SK-N-SH (cell line): ENCODE measurements around the gene UVRAG. TPM values are rescaled to one million over a fixed set of nuclear protein-coding genes. Genes with fewer than 3 reads are reported as not detected.

Experiments used
- CTCF ChIA-PET: fragments of 300-600, 350-600 bp; formaldehyde crosslinking; extraction: SDS; loops from one replicate; lab custom pipeline; 2021; lab: Yijun Ruan, JAX
- POLR2A ChIA-PET: fragments of 350-600 bp; sonication (Branson Sonifier 250); formaldehyde crosslinking; extraction: SDS; loops from one replicate; lab custom pipeline; 2020; ENCODE audit warnings: antibody characterized with exemption, inconsistent platforms; lab: Yijun Ruan, JAX
- DNase-seq: peaks from one replicate; pipeline ENCODE4 v3.0.0; 2012
- H2AFZ ChIP-seq: fragments of 200-600 bp; sonication (generic); 2 replicates; pipeline ENCODE4 v1.8.1; 2016; ENCODE audit warnings: antibody characterized with exemption, mild to moderate bottlenecking, low read depth
- H3F3A ChIP-seq: fragments of 200-600 bp; sonication (generic); replicated peaks from 2 replicates; pipeline ENCODE3; 2016; ENCODE audit warnings: antibody characterized with exemption, mild to moderate bottlenecking; ENCODE audit not compliant: insufficient read depth
- H3K27ac ChIP-seq, 2 experiments: fragments of 200-500 bp in 1 of 2; fragments of 200-600 bp in 1 of 2; sonication (Bioruptor generic) in 1 of 2; sonication (generic), shearing (Covaris generic) in 1 of 2; 2 replicates each; pipeline versions ENCODE4 v1.5.1 to v1.6.1; 2014 to 2016; ENCODE audit warnings: low read depth in 2 of 2, inconsistent platforms in 1 of 2, low read length in 1 of 2, mild to moderate bottlenecking in 1 of 2, mixed read lengths in 1 of 2
- H3K27me3 ChIP-seq: fragments of 200-600 bp; sonication (generic), shearing (Covaris generic); 2 replicates; pipeline ENCODE4 v1.6.1; 2016; ENCODE audit warnings: mixed run types; ENCODE audit not compliant: insufficient read depth
- H3K36me3 ChIP-seq, 2 experiments: fragments of 200-500 bp in 1 of 2; fragments of 200-600 bp in 1 of 2; sonication (Bioruptor generic) in 1 of 2; sonication (generic) in 1 of 2; replicated peaks in 1 of 2; 2 replicates each; pipeline versions ENCODE3 to v1.5.1; 2014 to 2016; ENCODE audit warnings: low read length in 1 of 2, mild to moderate bottlenecking in 1 of 2; ENCODE audit not compliant: insufficient read depth in 2 of 2, control insufficient read depth in 1 of 2
- H3K4me1 ChIP-seq, 2 experiments: fragments of 200-500 bp in 1 of 2; fragments of 200-600 bp in 1 of 2; sonication (Bioruptor generic) in 1 of 2; sonication (generic), shearing (Covaris generic) in 1 of 2; 2 replicates each; pipeline versions ENCODE4 v1.5.1 to v1.6.1; 2014 to 2016; ENCODE audit warnings: low read depth in 1 of 2, low read length in 1 of 2, mixed run types in 1 of 2; ENCODE audit not compliant: insufficient read depth in 2 of 2, control insufficient read depth in 1 of 2
- H3K4me2 ChIP-seq: fragments of 200-600 bp; sonication (generic), shearing (Covaris generic); 2 replicates; pipeline ENCODE4 v1.6.1; 2017; ENCODE audit warnings: mixed run types
- H3K4me3 ChIP-seq, 2 experiments: fragments of 200-500 bp in 1 of 2; fragments of 200-600 bp in 1 of 2; sonication (Bioruptor generic) in 1 of 2; sonication (generic), shearing (Covaris generic) in 1 of 2; 2 replicates each; pipeline versions ENCODE4 v1.5.1 to v1.8.1; 2014 to 2016; ENCODE audit warnings: low read depth in 2 of 2, inconsistent platforms in 1 of 2, low read length in 1 of 2, mild to moderate bottlenecking in 1 of 2, mixed read lengths in 1 of 2, moderate library complexity in 1 of 2
- H3K79me2 ChIP-seq: fragments of 200-600 bp; sonication (generic); 2 replicates; pipeline ENCODE4 v1.8.1; 2017; ENCODE audit warnings: mild to moderate bottlenecking; ENCODE audit not compliant: insufficient read depth
- H3K9ac ChIP-seq: fragments of 200-600 bp; sonication (generic); 2 replicates; pipeline ENCODE4 v1.6.1; 2017; ENCODE audit warnings: mixed run types
- H3K9me2 ChIP-seq: fragments of 200-600 bp; sonication (generic); 2 replicates; pipeline ENCODE4 v1.6.1; 2017; ENCODE audit warnings: mixed run types
- H3K9me3 ChIP-seq: fragments of 200-600 bp; sonication (generic); 2 replicates; pipeline ENCODE4 v1.6.1; 2017; ENCODE audit warnings: mixed run types, mild to moderate bottlenecking, moderate library complexity
- H4K20me1 ChIP-seq: fragments of 200-600 bp; sonication (generic); 2 replicates; pipeline ENCODE4 v1.6.1; 2017; ENCODE audit warnings: mild to moderate bottlenecking, mixed run types; ENCODE audit not compliant: insufficient read depth
- ELF1 ChIP-seq: IDR thresholded peaks from 2 replicates; pipeline ENCODE4 v1.4.0; 2012
- FOSL2 ChIP-seq: IDR thresholded peaks from 2 replicates; pipeline ENCODE4 v1.4.0; 2012; ENCODE audit warnings: low read depth, mild to moderate bottlenecking, moderate library complexity, borderline replicate concordance
- FOXM1 ChIP-seq: IDR thresholded peaks from 2 replicates; pipeline ENCODE4 v1.4.0; 2012; ENCODE audit warnings: low read depth, mild to moderate bottlenecking
- GABPA ChIP-seq: IDR thresholded peaks from 2 replicates; pipeline ENCODE4 v1.4.0; 2012; ENCODE audit warnings: low read depth, mild to moderate bottlenecking
- GATA2 ChIP-seq: sonication (generic); formaldehyde crosslinking; IDR thresholded peaks from 2 replicates; pipeline ENCODE4 v1.5.0; 2020; ENCODE audit warnings: mild to moderate bottlenecking, missing genetic modification reagents
- MEF2A ChIP-seq: IDR thresholded peaks from 2 replicates; pipeline ENCODE4 v1.4.0; 2012; ENCODE audit warnings: low read depth, borderline replicate concordance
- MXI1 ChIP-seq: IDR thresholded peaks from 2 replicates; pipeline ENCODE4 v1.6.1; 2012; ENCODE audit warnings: mild to moderate bottlenecking, low read depth, low read length, improper control_type of control experiment
- NFIC ChIP-seq: IDR thresholded peaks from 2 replicates; pipeline ENCODE4 v1.4.0; 2012; ENCODE audit warnings: borderline replicate concordance
- REST ChIP-seq: IDR thresholded peaks from 2 replicates; pipeline ENCODE4 v1.6.1; 2012; ENCODE audit warnings: mild to moderate bottlenecking, low read depth, low read length, moderate library complexity
- RFX5 ChIP-seq: IDR thresholded peaks from 2 replicates; pipeline ENCODE4 v1.6.1; 2012; ENCODE audit warnings: mild to moderate bottlenecking, improper control_type of control experiment, low read length
- SMC3 ChIP-seq: IDR thresholded peaks from 2 replicates; pipeline ENCODE4 v1.6.1; 2012; ENCODE audit warnings: low read depth, low read length, improper control_type of control experiment
- TCF12 ChIP-seq: IDR thresholded peaks from 2 replicates; pipeline ENCODE4 v1.4.0; 2012
- TEAD4 ChIP-seq: IDR thresholded peaks from 2 replicates; pipeline ENCODE4 v1.4.0; 2012; ENCODE audit warnings: mild to moderate bottlenecking, borderline replicate concordance; ENCODE audit not compliant: insufficient read depth
- YY1 ChIP-seq: IDR thresholded peaks from 2 replicates; pipeline ENCODE4 v1.4.0; 2012; ENCODE audit warnings: low read depth, mild to moderate bottlenecking
- ZBTB33 ChIP-seq: IDR thresholded peaks from 2 replicates; pipeline ENCODE4 v1.4.0; 2012; ENCODE audit warnings: low read depth, borderline replicate concordance
- WGBS: methylation state at CpG from one replicate; pipeline ENCODE4 v1.1.6; 2017; ENCODE audit warnings: low lambda C conversion rate; 5-methylcytosine and 5-hydroxymethylcytosine counted together
- polyA plus RNA-seq, 3 experiments: library from polyadenylated mRNA; depleted of rRNA; stranded (reverse); fragments of >200 nt; gene quantifications; 2 replicates each; pipeline ENCODE4 v1.2.3, GENCODE V29; 2012
- TF ChIP-seq, protein P1 (sequence below): fragments of 200-600 bp; sonication (generic); IDR thresholded peaks from 2 replicates; pipeline ENCODE4 v1.6.1; 2017; ENCODE audit warnings: antibody characterized with exemption, mild to moderate bottlenecking, moderate library complexity
- TF ChIP-seq, protein P2 (sequence below): fragments of 150-350 bp; IDR thresholded peaks from 2 replicates; pipeline ENCODE4 v1.6.1; 2017; ENCODE audit warnings: antibody characterized with exemption, low read length, low read depth, borderline replicate concordance
- TF ChIP-seq, protein P3 (sequence below): IDR thresholded peaks from 2 replicates; pipeline ENCODE4; 2012

UVRAG gene
- polyA plus RNA-seq, 1 of the 3 experiments (the other 2 are of a cell fraction), result 5.8 TPM

DNA sequence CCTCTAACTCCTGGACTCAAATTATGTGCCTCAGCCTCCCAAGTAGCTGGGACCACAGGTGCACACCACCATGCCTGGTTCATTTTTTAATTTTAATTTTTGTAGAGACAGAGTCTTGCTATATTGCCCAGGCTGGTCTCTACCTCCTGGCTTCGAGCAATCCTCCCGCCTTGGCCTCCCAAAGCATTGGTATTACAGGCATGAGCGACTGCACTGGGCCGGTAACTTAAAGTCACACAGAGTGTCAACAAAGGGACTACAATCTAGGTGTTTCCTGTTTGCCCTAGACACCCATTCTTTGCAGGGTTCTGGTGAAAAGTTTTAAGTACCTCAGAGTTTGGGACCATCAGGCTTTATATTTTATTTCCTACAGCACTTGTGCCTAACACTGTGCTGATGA, 8.4 kb downstream of the UVRAG start:
- no peak overlapping the region for H3K27ac ChIP-seq
- H3K36me3 ChIP-seq, result no peaks in the 10 kb centered on the region
- no peaks in the 10 kb centered on the region for H3F3A ChIP-seq
- H3K9me3 ChIP-seq, result no peaks in the 10 kb centered on the region
- H3K9me2 ChIP-seq, result no peaks in the 10 kb centered on the region
- peaks cover 78% of the 10 kb centered on the region for H3K79me2 ChIP-seq
- 100% methylated on average over 4 of the region's 4 CpGs for WGBS
- ChIA-PET CTCF (interaction anchor here (1.0 to 1.6 kb wide), 2 partner anchors 9 to 45 kb away, joined by 3 to 4 read pairs; no protein-coding TSS in a partner anchor), POLR2A (no interaction called here)
- TF ChIP-seq, protein P1, sequence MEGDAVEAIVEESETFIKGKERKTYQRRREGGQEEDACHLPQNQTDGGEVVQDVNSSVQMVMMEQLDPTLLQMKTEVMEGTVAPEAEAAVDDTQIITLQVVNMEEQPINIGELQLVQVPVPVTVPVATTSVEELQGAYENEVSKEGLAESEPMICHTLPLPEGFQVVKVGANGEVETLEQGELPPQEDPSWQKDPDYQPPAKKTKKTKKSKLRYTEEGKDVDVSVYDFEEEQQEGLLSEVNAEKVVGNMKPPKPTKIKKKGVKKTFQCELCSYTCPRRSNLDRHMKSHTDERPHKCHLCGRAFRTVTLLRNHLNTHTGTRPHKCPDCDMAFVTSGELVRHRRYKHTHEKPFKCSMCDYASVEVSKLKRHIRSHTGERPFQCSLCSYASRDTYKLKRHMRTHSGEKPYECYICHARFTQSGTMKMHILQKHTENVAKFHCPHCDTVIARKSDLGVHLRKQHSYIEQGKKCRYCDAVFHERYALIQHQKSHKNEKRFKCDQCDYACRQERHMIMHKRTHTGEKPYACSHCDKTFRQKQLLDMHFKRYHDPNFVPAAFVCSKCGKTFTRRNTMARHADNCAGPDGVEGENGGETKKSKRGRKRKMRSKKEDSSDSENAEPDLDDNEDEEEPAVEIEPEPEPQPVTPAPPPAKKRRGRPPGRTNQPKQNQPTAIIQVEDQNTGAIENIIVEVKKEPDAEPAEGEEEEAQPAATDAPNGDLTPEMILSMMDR, result no peak
- TF ChIP-seq ELF1, result no peak
- TF ChIP-seq, protein P2, sequence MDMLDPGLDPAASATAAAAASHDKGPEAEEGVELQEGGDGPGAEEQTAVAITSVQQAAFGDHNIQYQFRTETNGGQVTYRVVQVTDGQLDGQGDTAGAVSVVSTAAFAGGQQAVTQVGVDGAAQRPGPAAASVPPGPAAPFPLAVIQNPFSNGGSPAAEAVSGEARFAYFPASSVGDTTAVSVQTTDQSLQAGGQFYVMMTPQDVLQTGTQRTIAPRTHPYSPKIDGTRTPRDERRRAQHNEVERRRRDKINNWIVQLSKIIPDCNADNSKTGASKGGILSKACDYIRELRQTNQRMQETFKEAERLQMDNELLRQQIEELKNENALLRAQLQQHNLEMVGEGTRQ, result no peak
- TF ChIP-seq FOXM1, result no peak
- no peak for TF ChIP-seq YY1
- no peak for TF ChIP-seq RFX5
- no peak for TF ChIP-seq MXI1
- TF ChIP-seq GATA2, result no peak
- TF ChIP-seq GABPA, result no peak
- H4K20me1 ChIP-seq, result no peaks in the 10 kb centered on the region
- DNase-seq, result no peak
- H3K4me2 ChIP-seq, result no peak overlapping the region
- H3K4me1 ChIP-seq, result peaks cover 0 to 16% of the 10 kb centered on the region in 2 experiments; a peak in 1 of 4 replicates
- no peak overlapping the region for H3K4me3 ChIP-seq
- H2AFZ ChIP-seq, result no peak overlapping the region
- H3K27me3 ChIP-seq, result no peaks in the 10 kb centered on the region
- no peak overlapping the region for H3K9ac ChIP-seq

GRCh38 chr11:75823946-75824345, 8.9 kb downstream of the UVRAG start:
- no peaks in the 10 kb centered on the region for H3K9me2 ChIP-seq
- no peak overlapping the region for H3K27ac ChIP-seq
- H3K27me3 ChIP-seq, result no peaks in the 10 kb centered on the region
- no peak overlapping the region for H3K4me2 ChIP-seq
- H3F3A ChIP-seq, result no peaks in the 10 kb centered on the region
- POLR2A ChIA-PET, result interaction anchor here (1.2 kb wide), 1 partner anchor 8 kb away, joined by 3 read pairs; no protein-coding TSS in a partner anchor
- no peaks in the 10 kb centered on the region for H3K36me3 ChIP-seq
- DNase-seq, result no peak
- no peak overlapping the region for H3K4me3 ChIP-seq
- no peaks in the 10 kb centered on the region for H3K9me3 ChIP-seq
- H4K20me1 ChIP-seq, result no peaks in the 10 kb centered on the region
- peaks cover 76% of the 10 kb centered on the region for H3K79me2 ChIP-seq
- CTCF ChIA-PET, result interaction anchor here (1.0 kb wide), 1 partner anchor 44 kb away, joined by 4 read pairs; no protein-coding TSS in a partner anchor
- 68% methylated on average over 4 of the region's 4 CpGs for WGBS
- peaks cover 0 to 16% of the 10 kb centered on the region in 2 experiments; a peak in 1 of 4 replicates for H3K4me1 ChIP-seq
- H3K9ac ChIP-seq, result no peak overlapping the region
- H2AFZ ChIP-seq, result no peak overlapping the region
- TF ChIP-seq, protein P3, sequence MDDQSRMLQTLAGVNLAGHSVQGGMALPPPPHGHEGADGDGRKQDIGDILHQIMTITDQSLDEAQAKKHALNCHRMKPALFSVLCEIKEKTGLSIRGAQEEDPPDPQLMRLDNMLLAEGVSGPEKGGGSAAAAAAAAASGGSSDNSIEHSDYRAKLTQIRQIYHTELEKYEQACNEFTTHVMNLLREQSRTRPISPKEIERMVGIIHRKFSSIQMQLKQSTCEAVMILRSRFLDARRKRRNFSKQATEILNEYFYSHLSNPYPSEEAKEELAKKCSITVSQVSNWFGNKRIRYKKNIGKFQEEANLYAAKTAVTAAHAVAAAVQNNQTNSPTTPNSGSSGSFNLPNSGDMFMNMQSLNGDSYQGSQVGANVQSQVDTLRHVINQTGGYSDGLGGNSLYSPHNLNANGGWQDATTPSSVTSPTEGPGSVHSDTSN, result no peak
- TF ChIP-seq SMC3 (no peak), MEF2A (no peak), ZBTB33 (no peak), TEAD4 (no peak), FOXM1 (no peak), TCF12 (no peak), MXI1 (no peak), YY1 (no peak), NFIC (no peak), REST (no peak), FOSL2 (no peak)
